ENCODE measurements around the gene SSMEM1.
"Not testable (repeated sequence)": the region's sequence is repeated elsewhere in the genome, so short reads cannot be mapped to it uniquely, and the experiment has no call there.

The SSMEM1 gene, protein sequence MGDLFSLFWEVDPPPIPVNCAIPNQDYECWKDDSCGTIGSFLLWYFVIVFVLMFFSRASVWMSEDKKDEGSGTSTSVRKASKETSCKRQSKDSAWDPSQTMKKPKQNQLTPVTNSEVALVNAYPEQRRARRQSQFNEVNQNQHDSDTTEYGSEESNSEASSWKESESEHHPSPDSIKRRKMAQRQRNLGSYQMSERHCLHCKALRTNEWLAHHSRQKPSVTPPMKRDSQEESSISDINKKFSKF

DNA sequence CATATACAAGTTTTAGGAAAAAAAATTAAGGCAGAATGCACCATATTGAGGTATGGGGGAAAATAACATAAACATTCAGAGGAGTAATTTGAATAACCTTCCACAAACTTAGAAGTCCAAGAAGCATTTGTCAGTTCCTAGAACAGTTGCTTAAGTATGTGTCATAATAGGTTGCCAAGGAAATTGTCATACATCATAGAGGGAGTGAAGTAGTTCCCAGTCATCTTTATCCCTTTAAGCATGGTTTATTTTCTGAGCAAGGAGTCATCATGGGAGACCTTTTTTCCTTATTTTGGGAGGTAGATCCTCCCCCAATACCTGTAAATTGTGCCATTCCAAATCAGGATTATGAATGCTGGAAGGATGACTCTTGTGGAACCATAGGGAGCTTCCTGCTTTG, at the start of gene SSMEM1:
Gene SSMEM1 (plus strand): TSS at position 219 of the 400 bp plus-strand sequence. CDS start 51 bp downstream, at position 270.
- DNase-seq = no peak

DNA sequence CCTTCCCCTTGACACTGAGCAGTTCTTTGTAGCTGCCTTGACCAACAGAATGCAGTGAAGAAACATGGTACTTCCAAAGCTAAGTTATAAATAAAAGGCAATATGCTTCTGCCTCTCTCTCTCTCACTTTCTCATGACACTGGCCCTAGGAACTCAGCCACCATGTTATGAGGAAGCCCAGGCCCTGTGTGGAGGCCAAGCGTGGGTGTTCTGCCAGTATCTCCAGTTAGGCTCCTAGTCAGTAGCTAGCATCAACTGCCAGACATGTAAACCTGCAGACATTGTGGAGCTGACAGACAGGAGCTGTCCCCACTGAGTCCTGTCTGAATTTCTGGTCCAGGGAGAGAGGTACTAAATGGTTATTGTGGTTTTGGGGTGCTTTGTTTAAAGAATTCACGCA, 47.6 kb upstream of the SSMEM1 start:
- no peak for DNase-seq

DNA sequence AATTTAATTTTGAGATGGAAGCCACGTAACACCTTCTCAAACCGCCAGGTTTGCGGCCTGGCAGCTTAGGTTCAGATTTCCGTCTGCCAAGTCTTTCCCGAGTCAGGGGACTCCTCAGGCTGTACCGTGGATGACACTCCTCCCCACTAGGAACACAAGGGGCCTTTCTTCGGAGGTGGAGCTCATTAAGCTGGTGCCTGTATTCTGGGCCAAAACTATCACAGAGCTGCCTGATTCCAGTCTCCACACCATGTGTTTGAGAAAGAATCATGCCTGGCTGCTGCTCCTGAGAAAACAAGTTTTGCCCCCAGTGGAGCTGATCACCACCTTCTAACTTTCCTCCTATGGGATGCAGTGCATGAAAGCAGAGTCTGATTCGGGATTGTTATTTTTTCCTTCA, 47.2 kb upstream of the SSMEM1 start:
- DNase-seq = no peak

- no peak for DNase-seq
These were observed 45.5 kb upstream of the SSMEM1 start for GRCh38 chr7:130162196-130162595.

DNA sequence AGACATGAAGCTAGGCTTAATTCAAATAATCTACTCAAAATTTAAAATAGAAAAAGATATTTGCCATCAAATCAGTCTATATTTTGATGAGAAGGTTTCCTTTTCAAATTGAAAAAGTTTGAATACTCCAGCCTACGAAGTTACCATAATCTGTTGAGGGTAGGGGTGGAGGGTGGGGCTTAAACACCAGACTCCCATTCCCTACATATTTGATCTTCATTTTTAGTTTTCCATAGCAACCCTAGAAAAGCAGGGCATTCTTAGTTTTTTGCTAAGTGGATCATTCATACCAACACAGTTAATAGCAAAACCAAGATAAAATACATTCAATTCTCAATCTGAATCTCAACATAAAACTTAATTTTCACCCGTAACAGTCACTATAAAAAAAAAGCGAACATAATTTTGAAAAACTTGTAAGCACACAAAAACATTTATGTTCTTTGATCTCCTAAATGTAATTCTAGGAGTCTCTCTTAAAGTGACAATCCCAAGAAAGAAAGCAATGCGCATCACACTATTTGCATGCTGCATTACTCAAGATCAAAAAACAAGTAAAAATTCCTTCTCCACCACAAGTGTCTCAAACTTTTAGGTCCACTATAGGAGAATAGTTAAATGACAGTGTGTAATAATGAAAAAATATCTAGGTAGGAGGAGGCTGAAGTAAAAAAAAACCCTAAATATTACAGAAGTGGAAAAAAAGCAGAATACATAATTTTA, 33.3 kb upstream of the SSMEM1 start:
- DNase-seq = no peak

GRCh38 chr7:130178251-130178650, 29.4 kb upstream of the SSMEM1 start:
- DNase-seq = no peak

DNA sequence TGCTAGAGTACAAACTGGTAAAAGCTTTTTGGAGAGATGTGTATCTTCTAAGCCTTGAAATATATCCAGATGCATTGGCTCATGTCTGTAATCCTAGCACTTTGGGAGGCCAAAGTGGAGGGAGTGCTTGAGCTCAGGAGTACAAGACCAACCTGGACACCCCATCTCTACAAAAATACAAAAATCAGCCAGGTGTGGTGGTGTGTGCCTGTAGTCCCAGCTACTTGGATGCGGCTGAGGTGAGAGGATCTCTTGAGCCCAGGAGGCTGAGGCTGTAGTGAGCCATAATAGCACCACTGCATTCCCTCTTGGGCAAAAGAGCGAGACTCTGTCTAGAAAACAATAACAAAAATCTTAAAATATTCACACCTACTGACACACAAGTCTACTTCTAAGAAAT, 28.0 kb upstream of the SSMEM1 start:
- no peak for DNase-seq

GRCh38 chr7:130180571-130181262, 26.9 kb upstream of the SSMEM1 start:
- peak in 1 of 58 donors; percentile 6 for DNase-seq

DNA sequence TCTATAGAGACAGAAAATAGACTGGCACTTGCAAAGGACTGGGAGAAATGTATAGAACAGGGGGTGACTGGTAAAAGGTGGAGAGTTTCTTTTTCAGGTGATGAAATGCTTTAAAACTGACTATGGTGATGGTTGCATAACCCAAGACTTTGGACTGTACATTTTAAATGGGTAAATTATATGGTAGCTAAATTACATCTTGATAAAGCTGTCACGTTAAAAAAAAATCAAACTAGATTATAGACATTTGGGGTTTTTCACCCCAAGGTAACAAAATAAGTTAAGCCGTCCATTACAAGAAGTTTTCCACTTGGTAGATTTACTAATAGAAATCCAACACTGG, 26.4 kb upstream of the SSMEM1 start:
- DNase-seq = no peak

GRCh38 chr7:130182990-130183389, 24.7 kb upstream of the SSMEM1 start:
- DNase-seq = no peak

DNA sequence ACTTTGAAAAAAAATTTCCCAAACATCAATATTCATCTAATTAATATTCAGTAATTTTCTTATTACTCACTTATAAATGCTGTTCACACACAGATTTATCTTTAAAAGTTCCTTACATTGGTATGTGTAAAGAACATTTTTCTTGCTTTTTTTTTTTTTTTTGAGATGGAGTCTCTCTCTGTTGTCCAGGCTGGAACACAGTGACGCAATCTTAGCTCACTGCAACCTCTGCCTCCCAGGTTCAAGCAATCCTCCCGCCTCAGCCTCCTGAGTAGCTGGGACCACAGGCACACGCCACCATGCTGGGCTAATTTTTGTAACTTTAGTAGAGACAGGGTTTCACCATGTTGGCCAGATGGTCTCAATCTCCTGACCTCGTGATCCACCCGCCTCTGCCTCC, 23.3 kb upstream of the SSMEM1 start:
- DNase-seq = not testable (repeated sequence)

GRCh38 chr7:130187360-130187759, 20.3 kb upstream of the SSMEM1 start:
- DNase-seq = no peak

DNA sequence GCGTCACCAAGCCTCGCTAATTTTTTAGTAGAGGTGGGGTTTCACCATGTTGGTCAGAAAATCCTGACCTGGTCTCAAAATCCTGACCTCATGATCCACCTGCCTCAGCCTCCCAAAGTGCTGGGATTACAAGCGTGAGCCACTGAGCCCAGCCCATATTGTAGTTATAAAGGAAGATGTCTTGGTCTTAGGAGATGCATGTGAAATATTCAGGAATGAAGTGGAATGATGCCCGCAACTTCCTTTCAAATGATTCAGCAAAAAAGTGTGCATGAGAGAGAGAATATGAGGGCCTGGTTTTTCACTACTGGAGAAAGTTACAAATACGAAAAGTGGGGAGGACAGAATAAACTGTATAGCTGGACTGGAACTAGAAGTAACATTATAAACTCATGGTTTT, 18.3 kb upstream of the SSMEM1 start:
- no peak for DNase-seq

DNA sequence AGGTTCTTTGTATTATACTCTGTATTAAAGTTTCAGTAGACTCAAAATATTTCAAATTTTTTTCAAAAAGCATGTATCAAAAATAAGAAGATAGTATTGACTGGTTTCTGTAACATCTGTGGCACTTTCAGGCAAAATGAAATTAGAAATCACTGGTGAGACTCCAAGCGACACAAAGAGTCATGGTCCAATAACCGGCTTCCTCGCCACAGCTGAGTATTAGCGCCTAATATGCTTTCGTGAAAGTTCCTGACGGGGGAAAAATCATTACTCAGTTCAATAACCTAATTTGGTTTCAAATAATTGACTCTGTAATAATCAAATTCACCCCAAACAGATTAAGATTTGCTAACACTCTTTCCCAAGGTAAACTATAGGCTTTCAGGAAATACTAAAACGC, 15.9 kb upstream of the SSMEM1 start:
- DNase-seq = no peak

GRCh38 chr7:130195396-130195795, 12.3 kb upstream of the SSMEM1 start:
- no peak for DNase-seq

- no peak for DNase-seq
These were observed 11.2 kb upstream of the SSMEM1 start for GRCh38 chr7:130196476-130196875.

- no peak for DNase-seq
These were observed 10.6 kb upstream of the SSMEM1 start for GRCh38 chr7:130197094-130197493.

DNA sequence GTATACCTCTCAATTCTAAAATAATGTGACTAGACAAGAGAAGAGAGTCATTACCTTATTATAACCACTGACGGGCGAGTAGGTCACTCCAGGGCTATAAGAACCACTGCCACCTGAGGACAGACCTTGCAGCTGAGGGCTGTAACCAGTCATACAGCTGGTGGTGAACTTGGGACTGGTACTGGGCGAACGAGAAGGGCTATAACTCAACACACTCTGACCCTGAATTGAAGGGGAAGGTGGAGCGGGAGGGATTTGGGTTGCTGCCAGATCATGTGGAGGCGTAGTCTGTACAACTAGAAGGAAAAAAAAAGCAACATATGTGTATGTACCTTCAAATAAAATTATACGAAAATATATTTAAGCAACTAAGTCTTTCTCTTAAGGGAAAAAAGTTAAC, 5.9 kb upstream of the SSMEM1 start:
- DNase-seq = no peak

GRCh38 chr7:130205084-130205947, 2.3 kb upstream of the SSMEM1 start, which contains the start of gene TMEM209:
TSS of gene TMEM209 (minus strand) at chr7:130205406. CDS start at chr7:130205375, 31 bp downstream.
- peak; percentile 80 to 97 (median 92) for DNase-seq

DNA sequence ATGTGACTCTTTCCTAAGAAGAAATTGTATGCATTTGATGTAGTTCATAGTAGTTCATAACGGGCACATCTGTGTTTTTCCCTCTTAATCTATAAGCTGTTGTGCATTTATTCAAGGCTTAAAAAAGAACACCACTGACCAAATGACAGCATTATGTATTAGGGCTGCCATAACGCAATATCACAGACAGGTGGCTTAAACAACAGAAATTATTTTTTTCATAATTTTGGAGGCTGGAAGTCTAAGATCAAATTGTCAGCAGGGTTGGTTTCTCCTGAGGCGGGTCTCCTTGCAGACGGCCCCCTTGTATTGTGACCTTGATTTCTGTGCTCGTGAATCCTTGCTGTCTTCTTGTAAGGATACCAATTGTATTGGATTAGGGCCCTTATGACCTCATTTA, 627 bp upstream of the SSMEM1 start:
- no peak for DNase-seq

- no peak for DNase-seq
These were observed 856 bp downstream of the SSMEM1 start for GRCh38 chr7:130208516-130208915.
